SK-N-SH treated with all-trans-retinoic acid at 6 μM for 48 hours (cell line): ENCODE data around the gene IFRD2.

Source experiments
- OSR1 ChIP-seq: fragments of 250-450 bp; sonication (Bioruptor Pico); IDR thresholded peaks from 2 replicates; pipeline ENCODE4 v1.8.0; 2022; ENCODE audit warnings: moderate library complexity, mild to moderate bottlenecking, inconsistent platforms
- PPARA ChIP-seq: fragments of 250-450 bp; sonication (Bioruptor Pico); IDR thresholded peaks from 2 replicates; pipeline ENCODE4 v1.5.0; 2020; ENCODE audit warnings: mild to moderate bottlenecking, borderline replicate concordance
- ZC3H10 ChIP-seq: fragments of 250-450 bp; sonication (Bioruptor Pico); IDR thresholded peaks from 2 replicates; pipeline ENCODE4 v1.5.1; 2021; ENCODE audit warnings: mild to moderate bottlenecking, moderate library complexity

DNA sequence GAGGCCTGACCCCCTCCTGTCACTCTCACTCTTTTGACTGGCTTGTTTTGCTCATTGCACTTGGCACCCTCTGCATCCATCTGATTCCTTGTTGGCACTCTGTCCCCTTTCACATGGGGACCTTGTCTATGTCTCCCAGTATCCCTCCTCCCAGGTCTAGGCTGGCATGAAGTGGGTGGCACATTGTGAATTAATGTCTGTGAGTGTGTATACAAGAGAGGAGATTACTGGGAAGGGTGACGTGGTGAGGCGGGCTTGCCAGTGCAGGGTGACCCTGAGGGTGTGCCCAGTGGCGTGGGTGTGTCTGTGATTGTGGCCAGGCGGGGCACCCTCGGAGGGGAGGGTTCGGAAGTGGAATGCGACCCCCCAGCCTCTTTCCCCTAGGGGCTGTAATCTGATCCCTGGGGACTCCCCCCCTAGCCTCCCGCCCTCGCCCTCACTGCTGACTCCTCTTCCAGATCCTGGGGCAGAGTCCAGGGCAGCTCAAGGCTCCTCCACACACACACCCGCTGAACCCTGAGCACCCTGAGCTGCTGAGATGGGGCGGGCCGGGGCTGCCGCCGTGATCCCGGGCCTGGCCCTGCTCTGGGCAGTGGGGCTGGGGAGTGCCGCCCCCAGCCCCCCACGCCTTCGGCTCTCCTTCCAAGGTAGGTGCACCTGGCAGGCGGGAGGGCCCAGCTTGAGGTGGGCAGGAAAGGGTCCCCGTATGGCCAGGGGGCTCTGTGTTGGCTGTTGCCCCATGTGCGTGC lies 23.4 kb downstream of the IFRD2 start, which contains the start of gene SEMA3B:
- no peak for TF ChIP-seq OSR1
- no peak for TF ChIP-seq PPARA (CRISPR knock-in tag)
- TF ChIP-seq ZC3H10 (CRISPR knock-in tag) = no peak
